ENCODE results near the gene DEAF1.

DNA sequence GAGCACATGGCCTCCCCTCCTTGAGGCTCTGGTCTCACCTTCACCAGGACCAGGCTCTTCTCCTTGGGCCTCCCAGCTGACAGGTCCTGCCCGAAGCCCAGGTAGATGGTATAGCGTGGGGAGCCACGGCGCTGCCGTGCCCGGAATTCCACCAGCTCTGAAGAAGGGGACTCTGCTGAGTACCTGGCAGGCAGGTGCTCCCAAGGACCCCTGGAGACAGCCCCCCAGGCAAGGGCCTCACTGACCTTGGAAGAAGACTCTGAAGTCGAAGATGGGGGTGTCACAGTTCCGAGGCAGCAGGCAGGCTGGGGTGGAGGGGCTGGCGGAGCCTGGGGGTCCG, 82.1 kb downstream of the DEAF1 start:
- TF ChIP-seq, protein P1, sequence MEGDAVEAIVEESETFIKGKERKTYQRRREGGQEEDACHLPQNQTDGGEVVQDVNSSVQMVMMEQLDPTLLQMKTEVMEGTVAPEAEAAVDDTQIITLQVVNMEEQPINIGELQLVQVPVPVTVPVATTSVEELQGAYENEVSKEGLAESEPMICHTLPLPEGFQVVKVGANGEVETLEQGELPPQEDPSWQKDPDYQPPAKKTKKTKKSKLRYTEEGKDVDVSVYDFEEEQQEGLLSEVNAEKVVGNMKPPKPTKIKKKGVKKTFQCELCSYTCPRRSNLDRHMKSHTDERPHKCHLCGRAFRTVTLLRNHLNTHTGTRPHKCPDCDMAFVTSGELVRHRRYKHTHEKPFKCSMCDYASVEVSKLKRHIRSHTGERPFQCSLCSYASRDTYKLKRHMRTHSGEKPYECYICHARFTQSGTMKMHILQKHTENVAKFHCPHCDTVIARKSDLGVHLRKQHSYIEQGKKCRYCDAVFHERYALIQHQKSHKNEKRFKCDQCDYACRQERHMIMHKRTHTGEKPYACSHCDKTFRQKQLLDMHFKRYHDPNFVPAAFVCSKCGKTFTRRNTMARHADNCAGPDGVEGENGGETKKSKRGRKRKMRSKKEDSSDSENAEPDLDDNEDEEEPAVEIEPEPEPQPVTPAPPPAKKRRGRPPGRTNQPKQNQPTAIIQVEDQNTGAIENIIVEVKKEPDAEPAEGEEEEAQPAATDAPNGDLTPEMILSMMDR (IDR thresholded peaks at IDR 0.05): no peak
- TF ChIP-seq POLR2A (IDR thresholded peaks at IDR 0.05): no peak

All from right lobe of liver (tissue), 4 donors.